CD8-positive, alpha-beta memory T cell (primary cell): Measurements from ENCODE around the gene CRHR1. TPM values are rescaled to one million over a fixed set of nuclear protein-coding genes. Genes with fewer than 3 reads are reported as not detected.

ENCODE experiments used
- CTCF ChIA-PET: fragments of 350-600 bp; sonication (Branson Sonifier 250); formaldehyde crosslinking; loops from one replicate; lab custom pipeline; 2021; ENCODE audit warnings: antibody characterized with exemption; lab: Charles Lee
- POLR2A ChIA-PET: fragments of 350-600 bp; sonication (Branson Sonifier 250); formaldehyde crosslinking; loops from one replicate; lab custom pipeline; 2021; ENCODE audit warnings: antibody characterized with exemption; lab: Charles Lee
- DNase-seq, 5 donors: peaks; one replicate each; pipeline versions ENCODE4 v3.0.0 to v3.0.0-alpha.2; 2020 to 2022; ENCODE audit warnings: mixed read lengths in 1 of 5
- H3K27ac ChIP-seq: one replicate; pipeline ENCODE4 v1.7.0; 2013; ENCODE audit warnings: low read depth, mild to moderate bottlenecking, low read length, moderate library complexity
- H3K27me3 ChIP-seq: 2 replicates; pipeline ENCODE4 v1.7.0; 2013; ENCODE audit warnings: low read length, mild to moderate bottlenecking; ENCODE audit not compliant: insufficient read depth, poor library complexity, severe bottlenecking
- H3K36me3 ChIP-seq: 2 replicates; pipeline ENCODE4 v1.7.0; 2013; ENCODE audit warnings: mild to moderate bottlenecking, low read length, moderate library complexity; ENCODE audit not compliant: insufficient read depth
- H3K4me1 ChIP-seq: 2 replicates; pipeline ENCODE4 v1.7.0; 2013; ENCODE audit warnings: mild to moderate bottlenecking, low read length, moderate library complexity; ENCODE audit not compliant: insufficient read depth
- H3K4me3 ChIP-seq: 2 replicates; pipeline ENCODE4 v1.7.0; 2013; ENCODE audit warnings: mild to moderate bottlenecking, low read length
- H3K9me3 ChIP-seq: 2 replicates; pipeline ENCODE4 v1.7.0; 2013; ENCODE audit warnings: mild to moderate bottlenecking, low read length
- H3K27ac Mint-ChIP-seq, 8 donors: one replicate each; pipeline ENCODE4 v1.8.0; 2020 to 2021; ENCODE audit warnings: mixed read lengths in 8 of 8, mild to moderate bottlenecking in 6 of 8, inconsistent platforms in 3 of 8, moderate library complexity in 3 of 8
- H3K27me3 Mint-ChIP-seq, 2 donors: one replicate each; pipeline ENCODE4 v1.8.0; 2020 to 2021; ENCODE audit warnings: mixed read lengths in 2 of 2, mild to moderate bottlenecking in 1 of 2, moderate library complexity in 1 of 2
- H3K36me3 Mint-ChIP-seq, 3 donors: one replicate each; pipeline ENCODE4 v1.8.0; 2020 to 2021; ENCODE audit warnings: mixed read lengths in 3 of 3, inconsistent platforms in 1 of 3, mild to moderate bottlenecking in 1 of 3
- H3K4me1 Mint-ChIP-seq, 3 donors: one replicate each; pipeline ENCODE4 v1.8.0; 2020 to 2021; ENCODE audit warnings: mixed read lengths in 3 of 3, inconsistent platforms in 1 of 3, mild to moderate bottlenecking in 1 of 3
- H3K4me3 Mint-ChIP-seq, 7 donors: one replicate each; pipeline ENCODE4 v1.8.0; 2020 to 2021; ENCODE audit warnings: mixed read lengths in 7 of 7, mild to moderate bottlenecking in 6 of 7, moderate library complexity in 4 of 7, inconsistent platforms in 2 of 7
- H3K9me3 Mint-ChIP-seq, 5 donors: one replicate each; pipeline ENCODE4 v1.8.0; 2020 to 2022; ENCODE audit warnings: mixed read lengths in 5 of 5, mild to moderate bottlenecking in 3 of 5, moderate library complexity in 2 of 5, inconsistent platforms in 1 of 5
- polyA plus RNA-seq: library from polyadenylated mRNA; unstranded; fragments of 300-500 nt; fragmentation: Illumina TruSeq; gene quantifications from one replicate; pipeline ENCODE4 v1.2.3, GENCODE V29; 2021
- total RNA-seq, 2 experiments: library from RNA; stranded (reverse); gene quantifications; one replicate each; pipeline ENCODE4 v1.2.3, GENCODE V29; 2021

Gene CRHR1
- total and polyA plus RNA-seq, 3 experiments from 2014 or later, result not detected

- no peaks in the 10 kb centered on the region for H3K9me3 ChIP-seq
- Mint-ChIP-seq H3K27ac (peak overlapping the region in 1 of 8 donors; percentile 78), H3K36me3 (no peaks in the 10 kb centered on the region), H3K27me3 (peaks cover 10 to 31% of the 10 kb centered on the region in 2 donors), H3K4me1 (peaks cover 2 to 8% (median 5%) of the 10 kb centered on the region in 3 donors), H3K9me3 (no peaks in the 10 kb centered on the region), H3K4me3 (no peak overlapping the region)
- no peaks in the 10 kb centered on the region for H3K36me3 ChIP-seq
- H3K4me1 ChIP-seq, result no peaks in the 10 kb centered on the region
- H3K27me3 ChIP-seq, result no peaks in the 10 kb centered on the region
- no peak overlapping the region for H3K4me3 ChIP-seq
- ChIA-PET POLR2A (no interaction called here), CTCF (no interaction called here)
- DNase-seq, result no peak
- H3K27ac ChIP-seq, result no peak overlapping the region
Measured at GRCh38 chr17:45871718-45872117, 87.6 kb downstream of the CRHR1 start.

- Histone ChIP-seq H3K27ac (no peak overlapping the region), H3K4me1 (no peaks in the 10 kb centered on the region), H3K4me3 (no peak overlapping the region), H3K9me3 (no peaks in the 10 kb centered on the region), H3K27me3 (no peaks in the 10 kb centered on the region), H3K36me3 (no peaks in the 10 kb centered on the region)
- POLR2A ChIA-PET, result no interaction called here
- DNase-seq, result no peak
- peak overlapping the region in 1 of 7 donors; percentile 7 for H3K4me3 Mint-ChIP-seq
- H3K9me3 Mint-ChIP-seq, result no peaks in the 10 kb centered on the region
- H3K27ac Mint-ChIP-seq, result peak overlapping the region in 3 of 8 donors; percentile 2 to 33 (median 23)
- CTCF ChIA-PET, result no interaction called here
- H3K27me3 Mint-ChIP-seq, result peaks cover 7 to 33% of the 10 kb centered on the region in 2 donors
- peaks cover 2 to 8% (median 5%) of the 10 kb centered on the region in 3 donors for H3K4me1 Mint-ChIP-seq
- peaks cover 0 to 1% (median 0%) of the 10 kb centered on the region in 3 donors for H3K36me3 Mint-ChIP-seq
Measured at GRCh38 chr17:45873728-45874127, 89.6 kb downstream of the CRHR1 start.

- H3K36me3 Mint-ChIP-seq, result peaks cover 0 to 1% (median 0%) of the 10 kb centered on the region in 3 donors
- DNase-seq, result no peak
- H3K4me1 Mint-ChIP-seq, result peaks cover 2 to 8% (median 5%) of the 10 kb centered on the region in 3 donors
- H3K4me3 Mint-ChIP-seq, result no peak overlapping the region
- H3K9me3 Mint-ChIP-seq, result no peaks in the 10 kb centered on the region
- POLR2A ChIA-PET, result no interaction called here
- CTCF ChIA-PET, result no interaction called here
- H3K27me3 Mint-ChIP-seq, result peaks cover 7 to 33% of the 10 kb centered on the region in 2 donors
- H3K4me1 ChIP-seq, result no peaks in the 10 kb centered on the region
- H3K27me3 ChIP-seq, result no peaks in the 10 kb centered on the region
- no peak overlapping the region for H3K4me3 ChIP-seq
- H3K36me3 ChIP-seq, result no peaks in the 10 kb centered on the region
- H3K9me3 ChIP-seq, result no peaks in the 10 kb centered on the region
- H3K27ac ChIP-seq, result no peak overlapping the region
- no peak overlapping the region for H3K27ac Mint-ChIP-seq
Measured at GRCh38 chr17:45874151-45874550, 90.0 kb downstream of the CRHR1 start.

GRCh38 chr17:45876539-45876938 is 92.4 kb downstream of the CRHR1 start:
- ChIA-PET POLR2A (no interaction called here), CTCF (no interaction called here)
- Mint-ChIP-seq H3K36me3 (peaks cover 0 to 1% (median 0%) of the 10 kb centered on the region in 3 donors), H3K4me1 (peaks cover 2 to 8% (median 5%) of the 10 kb centered on the region in 3 donors), H3K9me3 (no peaks in the 10 kb centered on the region), H3K27me3 (peaks cover 11 to 35% of the 10 kb centered on the region in 2 donors), H3K27ac (no peak overlapping the region), H3K4me3 (no peak overlapping the region)
- Histone ChIP-seq H3K4me1 (no peaks in the 10 kb centered on the region), H3K9me3 (no peaks in the 10 kb centered on the region), H3K4me3 (no peak overlapping the region), H3K27me3 (no peaks in the 10 kb centered on the region), H3K27ac (no peak overlapping the region), H3K36me3 (no peaks in the 10 kb centered on the region)
- no peak for DNase-seq

GRCh38 chr17:45877467-45877866 is 93.3 kb downstream of the CRHR1 start:
- POLR2A ChIA-PET, result no interaction called here
- no peak overlapping the region for H3K27ac ChIP-seq
- Mint-ChIP-seq H3K4me3 (no peak overlapping the region), H3K9me3 (no peaks in the 10 kb centered on the region), H3K27ac (no peak overlapping the region), H3K27me3 (peaks cover 10 to 37% of the 10 kb centered on the region in 2 donors), H3K36me3 (peaks cover 0 to 2% (median 1%) of the 10 kb centered on the region in 3 donors), H3K4me1 (peaks cover 2 to 8% (median 5%) of the 10 kb centered on the region in 3 donors)
- no peaks in the 10 kb centered on the region for H3K27me3 ChIP-seq
- no peaks in the 10 kb centered on the region for H3K36me3 ChIP-seq
- DNase-seq, result no peak
- no peaks in the 10 kb centered on the region for H3K9me3 ChIP-seq
- no peak overlapping the region for H3K4me3 ChIP-seq
- H3K4me1 ChIP-seq, result no peaks in the 10 kb centered on the region
- CTCF ChIA-PET, result no interaction called here

GRCh38 chr17:45883063-45883462 is 98.9 kb downstream of the CRHR1 start:
- no peak overlapping the region for H3K4me3 Mint-ChIP-seq
- H3K9me3 ChIP-seq, result no peaks in the 10 kb centered on the region
- H3K27me3 Mint-ChIP-seq, result peaks cover 11 to 28% of the 10 kb centered on the region in 2 donors
- H3K27ac Mint-ChIP-seq, result no peak overlapping the region
- H3K4me1 ChIP-seq, result no peaks in the 10 kb centered on the region
- H3K4me3 ChIP-seq, result no peak overlapping the region
- POLR2A ChIA-PET, result no interaction called here
- peaks cover 0 to 5% (median 0%) of the 10 kb centered on the region in 3 donors for H3K4me1 Mint-ChIP-seq
- peaks cover 0 to 14% (median 0%) of the 10 kb centered on the region in 3 donors for H3K36me3 Mint-ChIP-seq
- DNase-seq, result no peak
- H3K9me3 Mint-ChIP-seq, result peaks cover 0 to 12% (median 8%) of the 10 kb centered on the region in 5 donors
- H3K36me3 ChIP-seq, result no peaks in the 10 kb centered on the region
- H3K27me3 ChIP-seq, result no peaks in the 10 kb centered on the region
- no peak overlapping the region for H3K27ac ChIP-seq
- CTCF ChIA-PET, result no interaction called here

Other genes with a start within 250 kb of the CRHR1 start
- gene SPPL2C, start 60.6 kb downstream of the CRHR1 start, total RNA-seq, result not detected
- not detected for gene SPPL2C, start 60.6 kb downstream of the CRHR1 start, polyA plus RNA-seq
- under 1 TPM; 0.42 TPM for gene MAPT, start 110.2 kb downstream of the CRHR1 start, total RNA-seq
- 0.36 TPM for gene MAPT, start 110.2 kb downstream of the CRHR1 start, polyA plus RNA-seq
- gene STH, start 214.9 kb downstream of the CRHR1 start, total RNA-seq, result not detected
- gene STH, start 214.9 kb downstream of the CRHR1 start, polyA plus RNA-seq, result not detected